ENCODE results near the gene ZNF182.
"Not testable (repeated sequence)": the region's sequence is repeated elsewhere in the genome, so short reads cannot be mapped to it uniquely, and the experiment has no call there.

ZNF182 gene

GRCh38 chrX:48003758-48004457 lies at the start of gene ZNF182:
Gene ZNF182 (minus strand): TSS chrX:48003989. CDS start chrX:48002609, 1,380 bp downstream.
- DNase-seq (ENCODE audit: low spot score) = peak; percentile 86

- no peak for DNase-seq (ENCODE audit: low spot score)
Measured at GRCh38 chrX:48046846-48047245, 43.1 kb upstream of the ZNF182 start.

- no peak for DNase-seq (ENCODE audit: low spot score)
Measured at GRCh38 chrX:48045410-48046311, 41.9 kb upstream of the ZNF182 start.

GRCh38 chrX:48043056-48043455 lies 39.3 kb upstream of the ZNF182 start:
- DNase-seq (ENCODE audit: low spot score) = no peak

- DNase-seq (ENCODE audit: low spot score) = no peak
Measured at GRCh38 chrX:48035891-48036290, 32.1 kb upstream of the ZNF182 start.

DNA sequence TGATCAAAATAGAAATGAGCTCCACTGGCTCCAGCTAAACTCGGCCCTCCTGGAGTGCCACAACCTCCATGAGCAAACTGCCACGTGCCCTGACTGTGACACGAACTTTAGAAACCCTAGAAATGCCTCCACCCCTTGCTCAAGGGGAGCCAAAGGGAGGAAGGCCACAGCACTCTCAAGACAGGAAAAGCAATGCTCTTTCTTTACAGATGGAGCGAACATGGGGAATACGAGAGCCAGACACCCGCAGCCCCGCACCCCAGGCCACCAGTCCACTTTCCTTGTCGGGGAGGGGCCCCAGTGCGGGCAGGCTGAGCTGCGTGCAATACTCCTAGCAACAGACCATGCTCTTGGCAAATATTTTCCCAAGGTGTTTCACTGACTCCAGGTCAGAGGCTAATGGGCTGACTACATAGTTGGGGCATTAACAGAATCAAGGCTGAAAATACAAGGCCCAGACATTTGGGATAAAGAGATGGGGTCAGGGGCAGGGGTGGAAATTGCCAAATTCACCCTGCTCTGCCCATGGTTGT lies 26.9 kb upstream of the ZNF182 start:
- not testable (repeated sequence) for DNase-seq (ENCODE audit: low spot score)

GRCh38 chrX:48030237-48030636 lies 26.4 kb upstream of the ZNF182 start:
- no peak for DNase-seq (ENCODE audit: low spot score)

DNA sequence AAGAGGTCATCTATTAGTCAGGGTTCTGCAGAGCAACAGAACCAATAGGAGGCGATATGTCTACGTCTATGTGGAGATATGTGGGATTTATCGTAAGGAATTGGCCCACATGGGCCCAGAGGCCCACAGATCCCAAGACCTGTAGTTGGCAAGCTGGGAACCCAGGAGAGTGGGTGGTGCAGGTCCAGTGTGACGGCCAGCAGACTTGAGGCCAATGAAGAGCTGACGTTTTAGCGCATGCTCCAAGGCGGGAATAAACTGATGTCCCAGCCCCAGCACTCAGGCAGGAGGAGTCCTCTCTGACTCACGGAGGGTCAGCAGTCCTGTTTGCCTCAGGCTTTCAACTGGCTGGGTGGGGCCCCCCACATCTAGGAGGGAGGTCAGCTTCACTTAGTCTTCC lies 24.3 kb upstream of the ZNF182 start:
- DNase-seq (ENCODE audit: low spot score) = no peak

DNA sequence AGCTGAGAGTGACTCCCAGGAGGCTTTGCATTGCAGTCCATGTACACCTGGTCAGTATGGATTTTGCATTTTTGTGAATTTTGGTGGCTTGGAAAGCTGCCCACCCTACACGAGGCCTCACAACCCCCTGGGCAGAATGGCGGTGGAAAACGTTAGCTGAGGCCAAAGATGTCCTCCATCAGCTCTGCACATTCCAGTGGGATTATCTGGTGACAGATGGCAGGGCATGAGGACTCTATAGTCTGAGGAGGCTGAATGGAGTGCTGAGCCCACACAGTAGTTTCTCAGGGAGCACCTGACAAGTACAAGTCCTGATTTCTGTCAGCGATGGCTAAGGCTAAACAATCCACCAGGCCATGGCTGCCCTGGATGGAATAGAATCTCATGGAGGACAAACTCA lies 23.8 kb upstream of the ZNF182 start:
- not testable (repeated sequence) for DNase-seq (ENCODE audit: low spot score)

GRCh38 chrX:48025561-48025960 lies 21.8 kb upstream of the ZNF182 start:
- DNase-seq (ENCODE audit: low spot score) = peak; percentile 70

DNA sequence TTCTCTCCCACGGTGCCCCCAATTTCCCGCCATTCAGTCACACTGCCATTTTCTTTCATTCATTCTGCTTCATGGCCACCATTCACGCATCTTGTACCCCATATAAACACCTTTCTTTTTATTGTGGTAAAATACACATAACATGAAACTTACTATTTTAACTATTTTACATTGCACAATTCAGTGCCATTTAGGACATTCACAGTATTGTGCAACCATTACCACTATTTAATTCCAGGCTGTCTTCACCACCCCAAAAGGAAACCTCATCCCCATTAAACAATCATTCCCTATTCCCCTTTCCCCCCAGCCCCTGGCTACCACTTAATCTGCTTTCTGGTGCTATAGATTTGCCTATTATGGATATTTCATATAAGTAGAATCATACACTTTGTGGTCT lies 18.9 kb upstream of the ZNF182 start:
- no peak for DNase-seq (ENCODE audit: low spot score)

DNA sequence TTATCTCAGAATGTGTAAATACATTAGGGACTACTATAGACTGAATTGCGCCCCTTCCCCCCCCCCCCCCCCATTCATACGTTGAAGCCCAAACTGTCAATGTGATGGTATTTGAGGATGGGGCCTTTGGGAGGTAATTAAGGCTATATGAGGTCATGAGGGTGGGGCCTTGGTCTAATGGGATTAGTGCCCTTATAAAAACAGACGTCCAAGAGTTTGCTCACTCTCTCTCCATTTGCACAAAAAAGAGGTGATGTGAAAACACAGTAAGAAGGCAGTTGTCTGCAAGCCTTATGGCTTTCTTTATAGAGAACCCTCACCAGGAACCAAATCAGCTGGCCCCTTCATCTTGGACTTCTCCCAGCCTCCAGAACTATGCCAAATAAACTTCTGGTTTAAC lies 18.3 kb upstream of the ZNF182 start:
- no peak for DNase-seq (ENCODE audit: low spot score)

GRCh38 chrX:48021026-48021900 lies 17.5 kb upstream of the ZNF182 start:
- DNase-seq (ENCODE audit: low spot score) = peak; percentile 74

- not testable (repeated sequence) for DNase-seq (ENCODE audit: low spot score)
Measured at GRCh38 chrX:48020472-48020871, 16.7 kb upstream of the ZNF182 start.

DNA sequence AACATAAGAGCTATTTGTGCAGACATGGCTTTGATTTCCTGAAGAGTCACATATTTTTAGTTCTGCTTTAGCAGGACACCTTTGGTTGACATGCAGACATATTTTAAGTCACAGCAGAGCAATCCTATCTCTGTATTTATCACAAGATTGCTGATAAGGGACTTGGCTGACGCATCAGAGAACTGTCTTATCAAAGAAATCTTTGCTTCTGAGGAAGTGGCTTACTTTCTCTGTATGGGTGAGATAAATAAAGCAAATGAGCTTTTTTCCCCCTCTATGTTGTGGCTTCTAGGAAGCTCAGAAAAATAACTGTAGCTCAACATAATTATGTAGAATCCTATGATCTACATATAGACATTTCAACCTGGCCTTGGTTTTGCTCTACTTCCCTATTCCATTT lies 16.1 kb upstream of the ZNF182 start:
- DNase-seq (ENCODE audit: low spot score) = not testable (repeated sequence)

DNA sequence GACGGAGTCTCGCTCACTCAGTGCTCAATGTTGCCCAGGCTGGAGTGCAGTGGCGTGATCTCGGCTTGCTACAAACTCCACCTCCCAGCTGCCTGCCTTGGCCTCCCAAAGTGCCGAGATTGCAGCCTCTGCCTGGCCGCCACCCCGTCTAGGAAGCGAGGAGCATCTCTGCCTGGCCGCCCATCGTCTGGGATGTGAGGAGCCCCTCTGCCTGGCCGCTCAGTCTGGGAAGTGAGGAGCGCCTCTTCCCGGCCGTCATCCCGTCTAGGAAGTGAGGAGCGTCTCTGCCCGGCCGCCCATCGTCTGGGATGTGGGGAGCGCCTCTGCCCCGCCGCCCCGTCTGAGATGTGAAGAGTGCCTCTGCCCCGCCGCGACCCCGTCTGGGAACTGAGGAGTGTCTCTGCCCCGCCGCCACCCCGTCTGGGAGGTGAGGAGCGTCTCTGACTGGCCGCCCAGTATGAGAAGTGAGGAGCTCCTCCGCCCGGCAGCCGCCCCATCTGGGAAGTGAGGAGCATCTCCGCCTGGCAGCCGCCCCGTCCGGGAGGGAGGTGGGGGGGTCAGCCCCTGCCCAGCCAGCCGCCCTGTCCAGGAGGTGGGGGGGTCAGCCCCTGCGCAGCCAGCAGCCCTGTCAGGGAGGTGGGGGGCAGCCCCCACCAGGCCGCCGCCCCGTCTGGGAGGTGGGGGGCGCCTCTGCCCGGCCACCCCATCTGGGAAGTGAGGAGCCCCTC lies 13.0 kb upstream of the ZNF182 start:
- not testable (repeated sequence) for DNase-seq (ENCODE audit: low spot score)

DNA sequence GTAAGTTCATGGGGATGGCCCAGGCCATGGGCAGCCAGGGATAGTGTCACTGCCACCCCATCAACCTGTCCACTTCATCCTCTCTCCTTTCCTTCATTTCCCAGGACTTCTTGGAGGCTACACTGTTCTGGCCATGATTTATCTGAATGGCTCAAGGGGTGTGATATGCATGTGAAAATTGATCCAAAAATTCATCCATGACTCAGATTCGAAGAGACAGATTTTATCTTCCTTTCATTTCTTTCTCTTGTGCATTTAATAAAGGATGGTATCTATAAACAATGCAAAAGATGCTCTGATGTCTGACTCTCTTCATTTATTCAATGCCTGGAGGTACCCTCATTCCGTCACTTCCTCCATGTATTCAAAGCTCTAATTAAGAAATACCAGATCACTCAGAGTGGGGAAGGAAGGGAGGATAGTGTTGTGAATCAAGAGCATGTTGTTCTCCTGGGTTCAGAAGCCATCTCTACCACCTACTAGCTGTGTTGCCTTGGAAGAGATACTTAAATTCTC lies 5.7 kb upstream of the ZNF182 start:
- not testable (repeated sequence) for DNase-seq (ENCODE audit: low spot score)

- DNase-seq (ENCODE audit: low spot score) = not testable (repeated sequence)
Measured at GRCh38 chrX:48006688-48007087, 2.9 kb upstream of the ZNF182 start, which contains the start of gene SPACA5. Gene SPACA5 (plus strand): TSS chrX:48006988. CDS start chrX:48007803, 815 bp downstream.

GRCh38 chrX:48003367-48003757 lies 427 bp downstream of the ZNF182 start:
- DNase-seq (ENCODE audit: low spot score) = no peak

- DNase-seq (ENCODE audit: low spot score) = no peak
Measured at GRCh38 chrX:48002929-48003328, 860 bp downstream of the ZNF182 start.

GRCh38 chrX:48002319-48002718 lies 1.5 kb downstream of the ZNF182 start:
- no peak for DNase-seq (ENCODE audit: low spot score)

All from hematopoietic multipotent progenitor cell treated with erythropoietin and hydrocortisone succinate and interleukin-3 and kit ligand, for 17 days (in vitro differentiated cells).